ENCODE measurements around the gene TRIM9. TPM values are rescaled to one million over a fixed set of nuclear protein-coding genes. Genes with fewer than 3 reads are reported as not detected.

The TRIM9 gene
- total and polyA plus RNA-seq, 2 of the 4 experiments (the other 2 are of a cell fraction): under 0.01 to 0.09 TPM

DNA sequence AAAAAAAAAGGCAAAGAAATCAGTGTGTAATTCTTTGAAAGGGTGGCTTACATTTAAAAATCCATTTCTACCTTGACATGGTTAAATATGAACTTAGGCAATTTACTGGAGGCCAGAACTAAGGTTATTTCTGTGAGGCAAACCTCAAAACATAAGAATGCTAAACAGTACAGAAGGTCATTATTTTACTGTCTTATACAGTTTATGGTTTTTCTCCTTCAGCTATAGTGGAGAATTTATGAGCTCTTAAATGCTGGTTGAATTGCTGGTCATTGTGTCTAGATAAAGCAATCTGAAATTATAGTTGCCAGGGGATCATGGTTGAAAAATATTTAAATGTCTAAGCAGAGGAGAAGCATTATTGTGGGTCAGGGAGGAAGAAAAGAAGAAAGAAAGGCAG is 70.5 kb downstream of the TRIM9 start:
- Histone ChIP-seq H3K9me3 (ENCODE audit: control insufficient read depth, insufficient read depth, low read length) (no peaks in the 10 kb centered on the region), H3K27me3 (ENCODE audit: control insufficient read depth, insufficient read depth, low read length) (peaks cover 28% of the 10 kb centered on the region), H2BK120ac (ENCODE audit: low read depth, low read length) (no peak overlapping the region), H3K9me1 (ENCODE audit: insufficient read depth, low read length) (no peaks in the 10 kb centered on the region), H3K4me1 (ENCODE audit: control insufficient read depth, insufficient read depth, low read length) (peaks cover 1% of the 10 kb centered on the region; the same call in 1 of the 2 replicates), H3K36me3 (ENCODE audit: control insufficient read depth, insufficient read depth, low read length) (no peaks in the 10 kb centered on the region), H4K20me1 (ENCODE audit: insufficient read depth, low read length) (no peaks in the 10 kb centered on the region), H2AK5ac (ENCODE audit: low read depth, low read length) (no peak overlapping the region), H2BK15ac (ENCODE audit: low read depth, low read length) (no peak overlapping the region), H3K4ac (ENCODE audit: low read depth, low read length) (no peak overlapping the region), H2BK5ac (ENCODE audit: low read depth, low read length, poor library complexity, severe bottlenecking) (no peak overlapping the region), H4K5ac (ENCODE audit: low read depth, low read length) (no peak overlapping the region), H2BK20ac (ENCODE audit: low read depth, low read length) (no peak overlapping the region), H3K4me2 (ENCODE audit: low read depth, low read length) (no peak overlapping the region), H3K23ac (ENCODE audit: low read depth, low read length) (no peak overlapping the region), H3K27ac (ENCODE audit: insufficient read depth, low read length) (no peak overlapping the region), H3K4me3 (ENCODE audit: insufficient read depth, low read depth, low read length) (no peak overlapping the region), H3K79me1 (ENCODE audit: low read depth in 1 of 2, low read length in 2 of 2) (no peaks in the 10 kb centered on the region), H2AFZ (replicated peaks; ENCODE audit: low read length, poor library complexity) (no peak overlapping the region), H3K14ac (replicated peaks; ENCODE audit: low read depth, low read length) (no peak overlapping the region), H3K56ac (ENCODE audit: extremely low read depth, insufficient read depth, low read length) (no peak overlapping the region), H2AK9ac (replicated peaks; ENCODE audit: low read depth, low read length, poor library complexity) (no peak overlapping the region), H4K8ac (ENCODE audit: low read depth in 2 of 2, low read length in 2 of 2) (no peak overlapping the region), H3K9ac (ENCODE audit: low read depth, low read length) (no peak overlapping the region), H4K91ac (ENCODE audit: insufficient read depth, low read depth, low read length) (no peak overlapping the region), H3K18ac (ENCODE audit: low read depth, low read length) (no peak overlapping the region)
- no TSS peak for BruUV-seq (replicated peaks)
- no peak for DNase-seq
- TF ChIP-seq RFX5 (IDR thresholded peaks at IDR 0.05; ENCODE audit: low read depth, low read length): no peak
- TF ChIP-seq ELK1 (IDR thresholded peaks at IDR 0.05; ENCODE audit: borderline replicate concordance, low read depth, low read length): no peak
- no peak for TF ChIP-seq POLR2A (IDR thresholded peaks at IDR 0.05; ENCODE audit: low read depth, low read length)
- no peak for TF ChIP-seq SMC3 (IDR thresholded peaks at IDR 0.05; ENCODE audit: low read depth, low read length)
- TF ChIP-seq, protein P1, sequence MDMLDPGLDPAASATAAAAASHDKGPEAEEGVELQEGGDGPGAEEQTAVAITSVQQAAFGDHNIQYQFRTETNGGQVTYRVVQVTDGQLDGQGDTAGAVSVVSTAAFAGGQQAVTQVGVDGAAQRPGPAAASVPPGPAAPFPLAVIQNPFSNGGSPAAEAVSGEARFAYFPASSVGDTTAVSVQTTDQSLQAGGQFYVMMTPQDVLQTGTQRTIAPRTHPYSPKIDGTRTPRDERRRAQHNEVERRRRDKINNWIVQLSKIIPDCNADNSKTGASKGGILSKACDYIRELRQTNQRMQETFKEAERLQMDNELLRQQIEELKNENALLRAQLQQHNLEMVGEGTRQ (IDR thresholded peaks at IDR 0.05; ENCODE audit: low read depth, low read length): no peak
- TF ChIP-seq MAFK (IDR thresholded peaks at IDR 0.05; ENCODE audit: low read depth, low read length): no peak
- no peak for TF ChIP-seq NFE2L2 (IDR thresholded peaks at IDR 0.05; ENCODE audit: low read depth, low read length)
- TF ChIP-seq FOS (IDR thresholded peaks at IDR 0.05; ENCODE audit: low read depth, low read length): no peak
- TF ChIP-seq MAZ (IDR thresholded peaks at IDR 0.05; ENCODE audit: borderline replicate concordance, low read depth, low read length): no peak
- intact Hi-C loops (cut with micrococcal nuclease): no loop called here
- no peak for ATAC-seq (ENCODE audit: low read depth)
- dilution Hi-C loops (cut with HindIII; ENCODE audit: low sequenced_read_pairs, unreplicated experiment): no loop called here
- CTCF ChIA-PET: no interaction called here
- in situ Hi-C loops (cut with MboI; ENCODE audit: low sequenced_read_pairs): no loop called here
- POLR2A ChIA-PET (ENCODE audit: unreplicated experiment): no interaction called here

Data from IMR-90 (cell line).